Measurements from ENCODE around the gene ATP6V0E2. TPM values are rescaled to one million over a fixed set of nuclear protein-coding genes. Genes with fewer than 3 reads are reported as not detected.

Gene ATP6V0E2
- total RNA-seq, 4 donors from 2014 or later: 1.9 to 56.7 (median 28.4) TPM

- no peak for TF ChIP-seq POLR2A (IDR thresholded peaks at IDR 0.05)
- no peak for TF ChIP-seq CTCF (IDR thresholded peaks at IDR 0.05)
- no peak for TF ChIP-seq POLR2AphosphoS5 (IDR thresholded peaks at IDR 0.05)
- TF ChIP-seq EP300 (IDR thresholded peaks at IDR 0.05; ENCODE audit: low read depth): no peak
- Histone ChIP-seq H3K27ac (no peak overlapping the region), H3K9me3 (no peaks in the 10 kb centered on the region), H3K36me3 (no peaks in the 10 kb centered on the region), H3K27me3 (peaks cover 10% of the 10 kb centered on the region), H3K4me3 (no peak overlapping the region), H3K4me1 (no peaks in the 10 kb centered on the region)
- in situ Hi-C loops (cut with MboI; ENCODE audit: low pct_ligation_motif_present in 1 of 4, low pct_unique_long_range_greater_than_20kb in 1 of 4, low sequenced_read_pairs in 3 of 4) (no loop called here), intact Hi-C loops (cut with DNase I; ENCODE audit: low total_unique reads) (no loop called here)
- 70% methylated on average over 12 of the region's 13 CpGs; no CpG with 5 or more reads in 1 of the 2 donors for WGBS, 2 donors (ENCODE audit: low coverage in 1 of 2)
- no peak for DNase-seq
These were observed 41.3 kb upstream of the ATP6V0E2 start for GRCh38 chr7:149832332-149833041.

- in situ Hi-C loops (cut with MboI; ENCODE audit: low pct_ligation_motif_present in 1 of 4, low pct_unique_long_range_greater_than_20kb in 1 of 4, low sequenced_read_pairs in 3 of 4) (no loop called here), intact Hi-C loops (cut with DNase I; ENCODE audit: low total_unique reads) (no loop called here)
- no peak for DNase-seq
- WGBS, 2 donors (ENCODE audit: low coverage in 1 of 2): 77 to 100% methylated on average over 1 to 12 of the region's 12 CpGs
- no peak overlapping the region for H3K4me3 ChIP-seq
- no peaks in the 10 kb centered on the region for H3K36me3 ChIP-seq
- TF ChIP-seq POLR2A (IDR thresholded peaks at IDR 0.05): no peak
- no peak for TF ChIP-seq EP300 (IDR thresholded peaks at IDR 0.05; ENCODE audit: low read depth)
- no peak for TF ChIP-seq POLR2AphosphoS5 (IDR thresholded peaks at IDR 0.05)
- no peak for TF ChIP-seq CTCF (IDR thresholded peaks at IDR 0.05)
- peaks cover 10% of the 10 kb centered on the region for H3K27me3 ChIP-seq
- peaks cover 0 to 4% (median 0%) of the 10 kb centered on the region in 4 donors for H3K4me1 ChIP-seq
- no peaks in the 10 kb centered on the region for H3K9me3 ChIP-seq
- H3K27ac ChIP-seq: no peak overlapping the region
These were observed 40.2 kb upstream of the ATP6V0E2 start for GRCh38 chr7:149833495-149834130.

- H3K27me3 ChIP-seq: peaks cover 10% of the 10 kb centered on the region
- 87 to 97% methylated on average over 5 to 8 of the region's 8 CpGs for WGBS, 2 donors (ENCODE audit: low coverage in 1 of 2)
These were observed 39.2 kb upstream of the ATP6V0E2 start for GRCh38 chr7:149834601-149835000.

More at GRCh38 chr7:149834601-149835000, 39.2 kb upstream of the ATP6V0E2 start:
- Histone ChIP-seq H3K4me1 (peaks cover 5 to 11% (median 8%) of the 10 kb centered on the region in 4 donors), H3K9me3 (no peaks in the 10 kb centered on the region), H3K36me3 (no peaks in the 10 kb centered on the region), H3K27ac (no peak overlapping the region), H3K4me3 (no peak overlapping the region)
- no peak for DNase-seq
- TF ChIP-seq POLR2AphosphoS5 (IDR thresholded peaks at IDR 0.05): no peak
- no peak for TF ChIP-seq CTCF (IDR thresholded peaks at IDR 0.05)
- TF ChIP-seq POLR2A (IDR thresholded peaks at IDR 0.05): no peak
- no peak for TF ChIP-seq EP300 (IDR thresholded peaks at IDR 0.05; ENCODE audit: low read depth)
- in situ Hi-C loops (cut with MboI; ENCODE audit: low pct_ligation_motif_present in 1 of 4, low pct_unique_long_range_greater_than_20kb in 1 of 4, low sequenced_read_pairs in 3 of 4) (no loop called here), intact Hi-C loops (cut with DNase I; ENCODE audit: low total_unique reads) (no loop called here)

Data from transverse colon (tissue), 4 donors.